NCI-H82 treated with DMSO at 0.1 percent for 48 hours (cell line): Measurements from ENCODE around the gene STIL.
"Not testable (repeated sequence)": the region's sequence is repeated elsewhere in the genome, so short reads cannot be mapped to it uniquely, and the experiment has no call there.

Experiments used
- DNase-seq: peaks from one replicate; lab custom pipeline; 2025; ENCODE audit not compliant: unreplicated experiment; lab: John Stamatoyannopoulos, UW

STIL gene

GRCh38 chr1:47323599-47324031 is 9.7 kb upstream of the STIL start:
- DNase-seq: peak; percentile 69

- not testable (repeated sequence) for DNase-seq
These were observed 6.0 kb upstream of the STIL start for GRCh38 chr1:47319968-47320367.

- no peak for DNase-seq
These were observed 3.9 kb upstream of the STIL start for GRCh38 chr1:47317841-47318240.

GRCh38 chr1:47309427-47309826 is 4.5 kb downstream of the STIL start:
- no peak for DNase-seq

- DNase-seq: no peak
These were observed 11.5 kb downstream of the STIL start for GRCh38 chr1:47302472-47302871.

GRCh38 chr1:47298025-47298699 is 15.8 kb downstream of the STIL start:
- no peak for DNase-seq

- DNase-seq: no peak
These were observed 18.4 kb downstream of the STIL start for GRCh38 chr1:47295579-47295978.

GRCh38 chr1:47294863-47295262 is 19.1 kb downstream of the STIL start:
- DNase-seq: not testable (repeated sequence)

- not testable (repeated sequence) for DNase-seq
These were observed 25.8 kb downstream of the STIL start for GRCh38 chr1:47288116-47288515.

GRCh38 chr1:47280142-47280541 is 33.8 kb downstream of the STIL start:
- no peak for DNase-seq

- no peak for DNase-seq
These were observed 37.1 kb downstream of the STIL start for GRCh38 chr1:47276850-47277249.

- not testable (repeated sequence) for DNase-seq
These were observed 38.1 kb downstream of the STIL start for GRCh38 chr1:47275811-47276210.

GRCh38 chr1:47265529-47265928 is 48.4 kb downstream of the STIL start:
- not testable (repeated sequence) for DNase-seq

GRCh38 chr1:47262787-47263413 is 51.0 kb downstream of the STIL start:
- peak; percentile 2 for DNase-seq

GRCh38 chr1:47257224-47257623 is 56.7 kb downstream of the STIL start:
- no peak for DNase-seq

GRCh38 chr1:47252795-47253194 is 61.2 kb downstream of the STIL start:
- DNase-seq: no peak

- DNase-seq: no peak
These were observed 61.6 kb downstream of the STIL start for GRCh38 chr1:47252369-47252768.

- DNase-seq: no peak
These were observed 64.2 kb downstream of the STIL start for GRCh38 chr1:47249755-47250154.

- DNase-seq: no peak
These were observed 69.5 kb downstream of the STIL start for GRCh38 chr1:47244339-47244862.

GRCh38 chr1:47243910-47244309 is 70.0 kb downstream of the STIL start:
- no peak for DNase-seq

- DNase-seq: no peak
These were observed 72.5 kb downstream of the STIL start for GRCh38 chr1:47241114-47242113.
